Fibroblast of lung (primary cell): ENCODE data around the gene JAG1.

Experiments
- EZH2 ChIP-seq: IDR thresholded peaks from 2 replicates; pipeline ENCODE4 v1.5.1; 2012; ENCODE audit warnings: low read length, control low read depth, mild to moderate bottlenecking; ENCODE audit errors: missing control alignments
- TF ChIP-seq, protein P1 (sequence below), 2 donors: IDR thresholded peaks in 1 of 2; conservative IDR thresholded peaks in 1 of 2; 1 replicate in 1 of 2; 2 replicates in 1 of 2; pipeline ENCODE4 v1.5.1; 2011 to 2012; ENCODE audit warnings: low read length in 2 of 2, control low read depth in 1 of 2, inconsistent platforms in 1 of 2, low read depth in 1 of 2, mild to moderate bottlenecking in 1 of 2

DNA sequence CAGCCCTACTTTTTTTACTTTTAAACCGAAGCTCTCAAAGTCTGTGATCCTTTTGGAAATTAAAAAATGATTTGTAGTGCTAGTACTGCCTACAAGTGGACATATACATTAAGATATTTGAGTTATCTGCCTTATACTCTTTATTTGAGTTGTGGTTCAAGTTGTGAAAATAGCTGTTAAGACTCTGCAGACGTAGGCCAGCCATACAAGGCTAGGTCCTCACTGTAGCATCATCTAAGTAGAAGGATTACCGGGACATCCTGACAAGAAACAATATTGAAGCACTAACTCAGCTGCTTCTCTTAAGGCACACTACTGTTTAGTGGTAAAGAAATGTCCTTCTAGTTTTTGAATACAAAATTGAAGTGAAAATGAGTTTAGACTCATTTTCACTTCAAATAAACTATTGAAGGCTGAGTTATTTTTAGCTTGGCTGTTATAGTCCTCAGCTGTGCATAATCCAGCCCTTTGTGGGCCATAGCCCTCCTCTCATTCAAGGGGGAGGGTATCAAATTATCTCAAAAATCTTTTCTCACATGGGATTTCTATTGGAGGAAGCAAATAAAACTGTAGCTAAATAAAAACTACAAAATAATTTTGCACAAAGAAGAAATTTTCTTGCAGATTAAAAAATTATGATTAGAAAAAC lies 68.1 kb downstream of the JAG1 start:
- TF ChIP-seq EZH2: no peak
- TF ChIP-seq, protein P1, sequence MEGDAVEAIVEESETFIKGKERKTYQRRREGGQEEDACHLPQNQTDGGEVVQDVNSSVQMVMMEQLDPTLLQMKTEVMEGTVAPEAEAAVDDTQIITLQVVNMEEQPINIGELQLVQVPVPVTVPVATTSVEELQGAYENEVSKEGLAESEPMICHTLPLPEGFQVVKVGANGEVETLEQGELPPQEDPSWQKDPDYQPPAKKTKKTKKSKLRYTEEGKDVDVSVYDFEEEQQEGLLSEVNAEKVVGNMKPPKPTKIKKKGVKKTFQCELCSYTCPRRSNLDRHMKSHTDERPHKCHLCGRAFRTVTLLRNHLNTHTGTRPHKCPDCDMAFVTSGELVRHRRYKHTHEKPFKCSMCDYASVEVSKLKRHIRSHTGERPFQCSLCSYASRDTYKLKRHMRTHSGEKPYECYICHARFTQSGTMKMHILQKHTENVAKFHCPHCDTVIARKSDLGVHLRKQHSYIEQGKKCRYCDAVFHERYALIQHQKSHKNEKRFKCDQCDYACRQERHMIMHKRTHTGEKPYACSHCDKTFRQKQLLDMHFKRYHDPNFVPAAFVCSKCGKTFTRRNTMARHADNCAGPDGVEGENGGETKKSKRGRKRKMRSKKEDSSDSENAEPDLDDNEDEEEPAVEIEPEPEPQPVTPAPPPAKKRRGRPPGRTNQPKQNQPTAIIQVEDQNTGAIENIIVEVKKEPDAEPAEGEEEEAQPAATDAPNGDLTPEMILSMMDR (conservative IDR thresholded peaks at IDR 0.05 in 1 of 2, IDR thresholded peaks at IDR 0.05 in 1 of 2; ENCODE audit: low read depth in 1 of 2, low read length in 2 of 2): no peak
